A673 (cell line): ENCODE results near the gene TANC1.

Experiments
- EZH2 ChIP-seq: fragments of 200-600 bp; sonication (generic); IDR thresholded peaks from 2 replicates; pipeline ENCODE4 v1.6.1; 2017; ENCODE audit warnings: borderline replicate concordance, low read depth, mild to moderate bottlenecking, mixed read lengths, antibody characterized with exemption, low read length; ENCODE audit not compliant: poor library complexity, severe bottlenecking
- TF ChIP-seq, protein P1 (sequence below): fragments of 300-800, 200-600 bp; sonication (generic); conservative IDR thresholded peaks from 2 replicates; pipeline ENCODE4 v1.5.1; 2017; ENCODE audit warnings: low read depth, mild to moderate bottlenecking, antibody characterized with exemption, low read length, moderate library complexity, mixed read lengths

DNA sequence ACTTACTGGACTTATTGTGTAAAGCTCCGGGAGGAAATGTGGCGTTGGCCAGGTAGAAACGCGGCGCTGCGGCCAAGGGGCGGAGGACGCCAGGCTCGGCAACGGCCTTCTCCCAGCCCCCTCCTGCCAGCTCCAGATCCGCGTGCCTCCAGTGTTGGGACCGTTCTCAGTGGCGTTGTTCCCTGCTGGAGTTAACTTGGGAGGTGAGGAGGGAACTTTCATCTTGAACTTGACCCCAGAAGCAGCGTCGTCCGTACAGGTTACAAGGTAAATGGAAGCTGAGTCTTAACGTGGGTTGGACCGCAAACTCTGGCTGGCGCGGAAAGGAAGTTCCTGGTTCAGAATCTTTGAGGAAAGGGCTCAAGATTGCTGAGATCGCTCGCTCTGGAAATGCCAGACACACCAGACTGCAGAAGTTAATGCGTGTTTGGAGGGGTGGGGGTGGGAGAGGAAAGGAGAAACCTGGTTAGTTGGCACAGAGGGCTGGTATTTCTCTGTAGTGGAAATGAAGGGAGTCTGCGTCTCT is 1.3 kb downstream of the TANC1 start:
- TF ChIP-seq, protein P1, sequence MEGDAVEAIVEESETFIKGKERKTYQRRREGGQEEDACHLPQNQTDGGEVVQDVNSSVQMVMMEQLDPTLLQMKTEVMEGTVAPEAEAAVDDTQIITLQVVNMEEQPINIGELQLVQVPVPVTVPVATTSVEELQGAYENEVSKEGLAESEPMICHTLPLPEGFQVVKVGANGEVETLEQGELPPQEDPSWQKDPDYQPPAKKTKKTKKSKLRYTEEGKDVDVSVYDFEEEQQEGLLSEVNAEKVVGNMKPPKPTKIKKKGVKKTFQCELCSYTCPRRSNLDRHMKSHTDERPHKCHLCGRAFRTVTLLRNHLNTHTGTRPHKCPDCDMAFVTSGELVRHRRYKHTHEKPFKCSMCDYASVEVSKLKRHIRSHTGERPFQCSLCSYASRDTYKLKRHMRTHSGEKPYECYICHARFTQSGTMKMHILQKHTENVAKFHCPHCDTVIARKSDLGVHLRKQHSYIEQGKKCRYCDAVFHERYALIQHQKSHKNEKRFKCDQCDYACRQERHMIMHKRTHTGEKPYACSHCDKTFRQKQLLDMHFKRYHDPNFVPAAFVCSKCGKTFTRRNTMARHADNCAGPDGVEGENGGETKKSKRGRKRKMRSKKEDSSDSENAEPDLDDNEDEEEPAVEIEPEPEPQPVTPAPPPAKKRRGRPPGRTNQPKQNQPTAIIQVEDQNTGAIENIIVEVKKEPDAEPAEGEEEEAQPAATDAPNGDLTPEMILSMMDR: no peak
- no peak for TF ChIP-seq EZH2
